HG03139 (cell line): Measurements from ENCODE around the gene NRN1.
A peak's percentile ranks its signal among the peaks of the same experiment; 100 is the strongest.
"Not testable (repeated sequence)": the region's sequence is repeated elsewhere in the genome, so short reads cannot be mapped to it uniquely, and the experiment has no call there.

Experiments
- ATAC-seq: cut with Tn5 transposase; IDR thresholded peaks from one replicate; pipeline ENCODE4 v1.9.1; 2021; ENCODE audit not compliant: unreplicated experiment

Gene NRN1, protein sequence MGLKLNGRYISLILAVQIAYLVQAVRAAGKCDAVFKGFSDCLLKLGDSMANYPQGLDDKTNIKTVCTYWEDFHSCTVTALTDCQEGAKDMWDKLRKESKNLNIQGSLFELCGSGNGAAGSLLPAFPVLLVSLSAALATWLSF

GRCh38 chr6:6006428-6007365 is at the start of gene NRN1:
Gene NRN1 (minus strand): TSS chr6:6006925. CDS start chr6:6006749, 176 bp downstream.
- ATAC-seq: no peak

GRCh38 chr6:6052216-6052615 is 45.5 kb upstream of the NRN1 start:
- no peak for ATAC-seq

GRCh38 chr6:6046716-6047115 is 40.0 kb upstream of the NRN1 start:
- ATAC-seq: no peak

DNA sequence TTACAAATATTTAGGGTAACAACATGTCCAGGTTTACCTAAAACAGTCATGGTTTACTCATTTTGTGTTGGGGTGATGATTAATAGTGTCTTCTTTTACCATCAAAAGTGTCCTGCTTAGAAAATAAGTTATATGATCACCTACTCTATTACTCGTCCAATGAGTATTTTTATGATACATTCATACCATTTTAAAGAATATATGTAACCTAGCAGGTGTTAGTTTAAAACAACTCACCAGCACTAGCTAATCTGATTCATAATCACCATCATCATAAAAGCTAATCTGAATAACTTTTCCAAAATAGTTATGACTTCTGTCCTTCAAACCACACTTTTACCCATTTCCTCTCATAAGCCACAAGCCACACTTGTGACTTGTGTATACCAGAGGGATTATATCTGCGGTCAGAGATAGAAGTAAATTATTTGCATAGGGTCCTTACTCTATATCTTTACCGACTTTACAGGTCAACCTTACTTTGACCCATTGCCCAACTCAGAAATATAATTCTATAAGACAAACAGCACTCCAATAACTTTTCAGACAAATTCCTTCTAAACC is 33.3 kb upstream of the NRN1 start:
- ATAC-seq: no peak

GRCh38 chr6:6037179-6037578 is 30.5 kb upstream of the NRN1 start:
- ATAC-seq: no peak

DNA sequence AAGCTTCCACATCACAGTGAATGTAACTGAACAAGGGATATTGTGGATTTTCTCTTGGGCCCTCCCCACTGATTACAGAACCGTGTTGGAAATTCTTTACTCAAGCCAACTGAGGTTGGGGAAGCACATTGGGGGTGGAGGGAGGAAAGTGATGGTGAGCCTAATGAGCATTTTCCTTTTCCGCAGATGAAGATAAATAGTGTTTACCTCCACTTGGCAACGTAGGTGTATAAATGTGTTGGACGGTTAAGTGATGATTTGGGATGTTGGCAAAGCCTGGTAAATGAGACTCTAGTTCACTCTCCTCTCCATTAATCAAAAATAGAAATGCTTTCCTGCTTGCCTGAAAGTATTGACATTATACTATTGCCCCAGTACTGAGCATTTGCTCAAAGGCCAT is 27.1 kb upstream of the NRN1 start:
- ATAC-seq: no peak

DNA sequence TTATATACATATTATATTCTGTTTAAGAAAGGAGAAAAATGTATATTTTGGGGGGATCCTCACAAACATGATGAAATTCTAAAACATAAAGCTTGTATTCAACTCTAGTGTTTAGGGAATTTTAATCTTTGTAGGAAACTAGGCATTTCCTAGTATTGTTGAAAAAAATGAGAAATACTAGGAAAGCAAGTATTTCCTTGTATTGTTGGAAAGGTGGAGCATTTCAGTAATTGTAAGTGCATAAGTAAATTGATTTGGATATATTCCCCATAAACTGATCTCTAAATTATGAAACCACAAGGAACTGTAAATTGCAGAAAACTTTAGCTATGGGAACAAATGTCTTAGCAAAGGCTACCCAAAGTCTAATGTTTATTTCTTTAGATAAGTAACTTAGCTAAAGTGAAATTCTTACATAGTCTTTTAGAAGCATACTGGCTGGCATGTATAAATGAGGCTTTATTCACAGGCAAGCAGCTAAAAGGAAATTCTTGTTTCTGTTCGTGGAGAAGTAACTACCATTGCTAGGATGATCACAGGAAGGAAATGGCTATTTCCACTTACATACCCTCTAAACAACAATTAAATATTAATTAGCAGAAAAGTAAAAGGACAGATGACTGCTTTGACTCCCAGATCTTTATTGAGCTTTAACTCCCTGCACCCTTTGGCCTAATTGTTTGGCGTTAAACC is 19.9 kb upstream of the NRN1 start:
- ATAC-seq: no peak

DNA sequence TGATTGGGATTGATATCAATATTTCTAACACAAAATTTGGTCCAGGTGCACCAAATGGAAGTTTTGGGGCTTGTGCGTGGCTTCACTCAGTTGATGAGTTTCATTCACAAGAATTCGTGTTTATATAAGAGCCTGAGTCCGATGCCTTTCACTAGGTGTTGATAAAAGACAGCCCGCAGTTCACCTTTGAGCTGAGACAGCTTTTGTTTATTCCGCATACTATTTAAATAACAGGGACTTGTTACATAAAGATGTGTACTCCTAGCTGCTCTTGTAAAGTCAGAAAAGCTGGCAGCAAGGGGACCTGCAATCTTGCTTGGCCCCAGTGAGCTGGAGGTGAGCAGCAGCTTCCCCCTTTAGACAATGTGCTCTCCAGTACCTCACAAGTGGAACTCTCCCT is 19.0 kb upstream of the NRN1 start:
- no peak for ATAC-seq

DNA sequence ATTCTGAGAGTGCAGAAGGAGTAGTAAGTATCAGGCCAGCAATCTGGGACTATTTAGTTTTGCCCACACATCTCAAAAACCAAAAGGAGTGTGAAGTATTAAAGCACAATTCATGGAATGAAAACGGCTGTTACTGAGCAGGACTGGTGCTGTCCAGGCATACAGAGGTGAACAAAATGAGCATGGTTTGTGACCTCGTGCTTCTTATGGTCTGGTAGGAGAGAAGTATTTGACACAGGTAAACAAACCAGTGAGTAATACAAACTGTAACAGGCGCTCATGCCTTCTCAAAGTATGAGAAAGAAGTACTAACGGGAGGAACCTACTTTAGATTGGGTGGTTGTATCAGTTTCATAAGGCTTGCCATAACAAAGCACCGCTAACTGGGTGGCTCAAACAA is 17.5 kb upstream of the NRN1 start:
- ATAC-seq: no peak

DNA sequence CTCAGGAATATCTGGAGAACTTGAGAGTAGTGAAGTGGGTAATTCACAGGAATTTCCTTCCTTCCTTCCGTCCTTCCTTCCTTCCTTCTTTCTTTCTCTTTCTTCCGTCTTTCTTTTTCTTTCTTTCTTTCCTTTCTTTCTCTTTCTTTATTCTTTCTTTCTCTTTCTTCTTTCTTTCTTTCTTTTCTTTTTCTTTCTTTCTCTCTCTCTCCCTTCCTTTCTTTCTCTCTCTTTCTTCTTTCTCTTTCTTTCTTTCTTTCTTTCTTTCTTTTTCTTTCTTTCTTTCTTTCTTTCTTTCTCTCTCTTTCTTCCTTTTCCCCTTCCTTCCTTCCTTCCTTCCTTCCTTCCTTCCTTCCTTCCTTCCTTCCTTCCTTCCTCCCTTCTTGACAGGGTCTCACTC is 16.1 kb upstream of the NRN1 start:
- ATAC-seq: not testable (repeated sequence)

GRCh38 chr6:6008648-6009421 is 2.1 kb upstream of the NRN1 start:
- peak; percentile 60 for ATAC-seq

DNA sequence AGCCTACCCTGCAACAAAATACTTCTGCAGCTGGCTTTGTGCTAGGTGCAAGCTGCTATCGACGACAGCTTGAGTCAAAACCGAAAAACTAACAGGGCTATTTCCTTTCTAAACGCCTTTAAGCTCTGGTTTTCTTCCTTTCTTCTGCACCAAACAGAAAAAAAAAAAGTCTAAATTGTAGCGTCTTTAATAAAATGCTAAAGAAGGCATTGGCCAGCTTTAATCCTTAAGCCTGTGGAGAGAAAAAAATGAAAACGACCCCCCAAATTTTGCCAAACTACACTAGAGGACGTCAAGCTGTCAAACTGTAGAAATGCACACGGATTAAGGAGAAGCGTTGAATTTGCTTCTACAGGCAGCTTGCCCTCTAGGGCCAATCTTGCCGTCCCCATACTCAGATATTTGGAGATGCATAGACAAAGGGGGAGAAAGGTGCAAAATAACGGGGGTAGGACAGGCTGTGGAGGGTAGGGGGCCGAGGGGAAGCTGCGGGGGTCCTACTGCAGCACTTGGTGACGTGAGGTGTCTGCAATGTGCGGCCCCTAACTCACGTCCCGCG is 1.4 kb upstream of the NRN1 start:
- no peak for ATAC-seq

DNA sequence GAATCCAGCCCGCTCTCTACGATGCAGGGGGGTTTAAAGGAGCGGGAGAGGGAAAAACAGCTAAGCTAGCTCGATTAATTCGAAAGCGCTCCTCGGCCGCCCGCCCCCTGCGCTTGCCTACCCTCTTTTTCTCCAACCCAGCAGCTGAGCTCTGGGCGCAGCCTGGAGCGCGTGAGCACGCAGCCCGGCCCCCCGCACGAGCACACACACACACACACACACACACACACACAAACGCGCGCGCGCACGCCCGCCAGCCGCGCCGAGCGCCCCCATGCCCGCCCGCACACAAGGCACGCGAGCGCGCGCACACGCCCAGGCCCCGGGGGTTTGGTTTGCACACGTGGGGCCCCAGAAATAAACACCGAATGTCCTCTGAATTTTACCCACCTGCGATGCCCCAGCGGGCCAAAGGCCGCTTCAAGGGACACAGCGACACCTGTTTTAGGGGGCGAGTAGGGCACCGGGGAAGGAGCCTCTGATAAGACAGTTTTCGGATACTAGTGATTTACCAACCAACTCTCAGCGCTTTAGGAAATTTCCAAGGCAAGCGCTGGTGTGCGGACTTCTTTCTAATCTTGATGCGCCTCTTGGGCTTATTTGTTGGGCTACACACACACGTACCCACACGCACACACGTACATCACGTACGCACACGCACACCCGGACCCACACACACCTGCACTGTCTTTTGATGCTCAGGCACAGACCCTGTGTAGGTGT is 802 bp upstream of the NRN1 start:
- ATAC-seq: no peak

DNA sequence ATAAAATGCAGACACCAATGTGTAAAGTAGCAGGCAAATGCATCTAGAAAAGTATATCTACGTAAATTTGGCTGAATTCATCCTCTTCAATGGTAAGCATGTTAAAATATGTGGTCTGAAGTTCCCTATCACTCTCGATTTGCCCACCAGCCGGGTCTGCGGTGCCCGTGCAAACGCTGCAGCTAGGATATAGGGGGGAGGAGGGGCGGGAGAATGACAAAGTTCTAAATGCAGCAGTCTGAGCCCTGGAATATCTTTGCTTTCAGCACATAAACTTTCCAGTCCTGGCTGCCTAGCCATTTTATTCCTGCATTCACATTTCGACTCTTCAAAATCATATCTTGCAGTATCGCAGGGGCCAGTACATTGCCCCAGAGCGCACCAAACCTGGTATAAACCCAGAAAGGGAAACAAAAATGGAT is 708 bp downstream of the NRN1 start:
- ATAC-seq: no peak

- no peak for ATAC-seq
These were observed 1.4 kb downstream of the NRN1 start for GRCh38 chr6:6005051-6006005.

- ATAC-seq: no peak
These were observed 2.2 kb downstream of the NRN1 start for GRCh38 chr6:6004390-6004995.

DNA sequence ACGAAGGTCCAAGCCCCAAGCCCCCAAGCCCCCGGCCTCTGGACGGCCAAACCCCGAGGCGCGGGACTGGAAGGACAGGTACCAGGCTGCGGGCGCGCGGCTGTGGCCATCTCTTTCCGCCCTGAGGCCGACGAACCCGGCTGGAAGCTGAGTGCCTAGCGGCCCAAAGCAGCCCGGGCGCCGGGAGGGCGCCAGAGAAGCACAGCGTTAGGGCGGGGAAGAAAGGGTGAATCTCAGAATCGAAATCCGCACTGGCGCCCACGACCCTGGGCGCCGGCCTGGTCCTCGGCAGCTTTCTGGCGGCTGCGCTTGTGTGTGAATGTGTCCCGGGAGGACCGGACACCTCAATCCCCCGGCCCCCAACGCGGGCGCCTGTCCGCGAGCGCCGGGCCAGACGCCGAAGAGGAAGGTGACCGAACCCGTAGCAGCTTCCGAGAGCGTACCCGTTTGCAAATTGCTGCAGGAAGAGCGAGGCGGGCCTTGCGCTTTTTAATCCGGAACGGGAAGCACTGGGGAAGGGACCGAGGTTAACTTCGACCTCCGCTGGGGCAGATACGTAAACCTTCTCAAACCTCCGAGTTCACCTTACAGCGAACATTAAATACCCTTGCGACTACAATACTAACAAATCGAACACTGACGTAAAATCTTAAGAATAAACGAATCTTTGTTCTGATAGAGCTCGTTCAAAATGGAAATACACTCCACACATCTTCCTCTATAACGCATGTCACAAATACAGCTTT is 2.9 kb downstream of the NRN1 start:
- ATAC-seq: no peak
